ENCODE data around the gene MTERF4. TPM values are rescaled to one million over a fixed set of nuclear protein-coding genes. Genes with fewer than 3 reads are reported as not detected.

Gene MTERF4
- total RNA-seq (2022; extraction: Qiagen RNA extraction), result 22.2 to 34.4 TPM (median 23.1 TPM) in 5 replicates

GRCh38 chr2:241102239-241102803, at the start of gene MTERF4:
MTERF4 (minus strand) TSS chr2:241102287; CDS start chr2:241102273, 14 bp downstream.

GRCh38 chr2:241149925-241150659, 48.0 kb upstream of the MTERF4 start, which contains the start of gene PPP1R7:
PPP1R7 (plus strand) TSS chr2:241150467; CDS start chr2:241150496, 29 bp downstream.

GRCh38 chr2:241148891-241149674, 47.0 kb upstream of the MTERF4 start, which contains the start of gene PASK:
PASK (minus strand) TSS chr2:241149472; CDS start chr2:241143032, 6,440 bp downstream.

Other genes starting within 250 kb of the MTERF4 start
- not detected in 5 replicates for gene AGXT, start 233.5 kb downstream of the MTERF4 start, total RNA-seq (2022; extraction: Qiagen RNA extraction)
- gene MAB21L4, start 206.1 kb downstream of the MTERF4 start, total RNA-seq (2022; extraction: Qiagen RNA extraction), result 0.12 to 0.54 TPM (median 0.24 TPM) in 4 of 5 replicates, not detected in the other
- gene CROCC2, start 196.0 kb downstream of the MTERF4 start, total RNA-seq (2022; extraction: Qiagen RNA extraction), result not detected in 5 replicates
- gene SNED1, start 103.7 kb downstream of the MTERF4 start, total RNA-seq (2022; extraction: Qiagen RNA extraction), result 0.47 to 1.2 TPM (median 0.83 TPM) in 5 replicates
- gene PASK, start 47.2 kb upstream of the MTERF4 start, total RNA-seq (2022; extraction: Qiagen RNA extraction), result 6.3 to 8.4 TPM (median 7.7 TPM) in 5 replicates
- gene PPP1R7, start 48.2 kb upstream of the MTERF4 start, total RNA-seq (2022; extraction: Qiagen RNA extraction), result 57.5 to 67.0 TPM (median 62.4 TPM) in 5 replicates
- 1.7 to 2.3 TPM (median 2.1 TPM) in 5 replicates for gene ANO7, start 86.4 kb upstream of the MTERF4 start, total RNA-seq (2022; extraction: Qiagen RNA extraction)
- 251 to 272 TPM (median 258 TPM) in 5 replicates for gene HDLBP, start 213.4 kb upstream of the MTERF4 start, total RNA-seq (2022; extraction: Qiagen RNA extraction)
- 232 to 336 TPM (median 263 TPM) in 5 replicates for gene SEPTIN2, start 213.6 kb upstream of the MTERF4 start, total RNA-seq (2022; extraction: Qiagen RNA extraction)

Data from A549 treated with Hydrocortisone at 1 μM for 4 hours (cell line).